Stimulated activated memory B cell treated with anti-CD40 and anti-IgM and Interleukin-4, amounts not matched to agents 10 μg/mL and 1 μg/mL and 100 μg/mL, for 72 hours (primary cell): ENCODE data around the gene MERTK.
"Not testable (repeated sequence)": the region's sequence is repeated elsewhere in the genome, so short reads cannot be mapped to it uniquely, and the experiment has no call there.

Experiments
- ATAC-seq: fragments of 150-1000 bp; cut with Tn5 transposase; 2 replicates; pipeline ENCODE4 v1.10.0; 2021
- H3K27ac Mint-ChIP-seq: one replicate; pipeline ENCODE4 v1.8.0; 2022; ENCODE audit warnings: mild to moderate bottlenecking, mixed read lengths
- H3K27me3 Mint-ChIP-seq: one replicate; pipeline ENCODE4 v1.8.0; 2022; ENCODE audit warnings: mixed read lengths
- H3K36me3 Mint-ChIP-seq: one replicate; pipeline ENCODE4 v1.8.0; 2022; ENCODE audit warnings: mixed read lengths
- H3K4me1 Mint-ChIP-seq: one replicate; pipeline ENCODE4 v1.8.0; 2022; ENCODE audit warnings: mixed read lengths
- H3K4me3 Mint-ChIP-seq: one replicate; pipeline ENCODE4 v1.8.0; 2022; ENCODE audit warnings: mild to moderate bottlenecking, moderate library complexity, mixed read lengths
- H3K9me3 Mint-ChIP-seq: one replicate; pipeline ENCODE4 v1.8.0; 2022; ENCODE audit warnings: mixed read lengths

Gene MERTK

GRCh38 chr2:111948832-111949231, 50.4 kb downstream of the MERTK start:
- Mint-ChIP-seq H3K36me3 (no peaks in the 10 kb centered on the region), H3K9me3 (peaks cover 3% of the 10 kb centered on the region), H3K27me3 (peaks cover 5% of the 10 kb centered on the region), H3K27ac (no peak overlapping the region), H3K4me1 (no peaks in the 10 kb centered on the region), H3K4me3 (no peak overlapping the region)
- no peak for ATAC-seq

DNA sequence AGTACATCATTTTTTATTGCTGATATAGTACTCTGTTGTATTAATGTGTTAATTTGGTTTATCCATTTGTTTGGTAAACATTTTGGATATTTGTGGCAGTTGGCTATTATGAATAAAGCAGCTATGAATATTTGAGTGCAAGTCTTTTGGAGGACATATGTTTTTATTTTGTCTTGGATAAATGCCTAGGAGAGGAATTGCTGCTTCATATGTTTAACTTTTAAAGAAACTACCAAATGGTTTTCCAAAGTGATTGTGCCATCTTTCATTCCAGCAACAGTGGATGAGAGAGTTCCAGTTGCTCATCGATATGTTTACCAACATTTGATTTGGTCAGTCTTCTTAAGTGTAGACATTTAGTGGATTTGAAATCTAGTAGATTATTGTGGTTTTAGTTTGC, 51.8 kb downstream of the MERTK start:
- Mint-ChIP-seq H3K27ac (no peak overlapping the region), H3K4me3 (no peak overlapping the region), H3K36me3 (no peaks in the 10 kb centered on the region), H3K9me3 (peaks cover 3% of the 10 kb centered on the region), H3K4me1 (no peaks in the 10 kb centered on the region), H3K27me3 (peaks cover 13% of the 10 kb centered on the region)
- ATAC-seq, result no peak

DNA sequence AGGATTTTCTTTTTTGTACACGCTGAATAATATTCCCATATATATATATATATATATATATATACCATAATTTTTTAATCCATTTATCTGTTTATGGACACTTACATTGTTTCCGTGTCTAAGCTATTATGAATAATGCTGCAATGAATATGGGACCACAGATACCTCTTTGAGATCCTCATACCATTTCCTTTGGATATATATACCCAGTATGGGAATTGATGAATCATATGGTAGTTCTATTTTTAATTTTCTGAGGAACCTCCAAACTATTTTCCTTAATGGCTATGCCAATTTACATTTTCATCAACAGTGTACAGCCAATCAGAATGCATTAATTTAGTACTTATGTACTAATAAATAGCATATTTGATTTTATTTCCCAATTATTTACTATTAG, 53.1 kb downstream of the MERTK start:
- Mint-ChIP-seq H3K4me1 (no peaks in the 10 kb centered on the region), H3K27me3 (peaks cover 13% of the 10 kb centered on the region), H3K36me3 (no peaks in the 10 kb centered on the region), H3K4me3 (no peak overlapping the region), H3K9me3 (peaks cover 3% of the 10 kb centered on the region), H3K27ac (no peak overlapping the region)
- ATAC-seq, result no peak

- no peaks in the 10 kb centered on the region for H3K4me1 Mint-ChIP-seq
- H3K4me3 Mint-ChIP-seq, result no peak overlapping the region
- peaks cover 3% of the 10 kb centered on the region for H3K9me3 Mint-ChIP-seq
- ATAC-seq, result no peak
- H3K27me3 Mint-ChIP-seq, result peaks cover 24% of the 10 kb centered on the region
- H3K27ac Mint-ChIP-seq, result no peak overlapping the region
- no peaks in the 10 kb centered on the region for H3K36me3 Mint-ChIP-seq
Measured at GRCh38 chr2:111952871-111953452, 54.6 kb downstream of the MERTK start.

- no peak overlapping the region for H3K4me3 Mint-ChIP-seq
- peaks cover 33% of the 10 kb centered on the region for H3K27me3 Mint-ChIP-seq
- no peaks in the 10 kb centered on the region for H3K9me3 Mint-ChIP-seq
- no peak for ATAC-seq
- no peaks in the 10 kb centered on the region for H3K36me3 Mint-ChIP-seq
- no peaks in the 10 kb centered on the region for H3K4me1 Mint-ChIP-seq
- H3K27ac Mint-ChIP-seq, result no peak overlapping the region
Measured at GRCh38 chr2:111954602-111955332, 56.4 kb downstream of the MERTK start.

DNA sequence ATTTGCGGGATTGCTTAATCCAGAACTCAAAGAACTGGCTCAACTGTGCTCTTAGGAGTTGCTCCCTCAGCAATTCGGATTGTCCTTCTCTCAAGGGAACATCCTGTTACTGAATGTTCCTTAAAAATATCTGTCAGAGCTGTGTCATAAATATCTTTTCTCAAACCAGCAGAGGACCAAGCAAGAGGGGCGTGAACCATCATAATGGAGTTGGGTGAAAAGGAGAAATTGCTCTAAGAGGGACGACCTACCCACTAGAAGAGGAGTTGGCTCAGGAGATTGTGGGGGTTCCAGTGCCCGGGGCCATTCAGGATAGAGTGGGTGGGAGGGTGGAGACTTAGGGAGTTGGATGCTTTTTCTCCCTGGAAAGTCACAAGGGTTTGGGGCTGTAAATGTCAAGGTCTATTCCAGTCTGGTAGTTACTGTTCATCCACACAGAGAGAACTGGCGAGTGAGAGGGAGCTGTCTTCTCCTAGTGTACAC, 59.5 kb downstream of the MERTK start:
- ATAC-seq, result no peak
- Mint-ChIP-seq H3K4me1 (no peaks in the 10 kb centered on the region), H3K4me3 (no peak overlapping the region), H3K36me3 (no peaks in the 10 kb centered on the region), H3K9me3 (no peaks in the 10 kb centered on the region), H3K27ac (no peak overlapping the region), H3K27me3 (peaks cover 33% of the 10 kb centered on the region)

DNA sequence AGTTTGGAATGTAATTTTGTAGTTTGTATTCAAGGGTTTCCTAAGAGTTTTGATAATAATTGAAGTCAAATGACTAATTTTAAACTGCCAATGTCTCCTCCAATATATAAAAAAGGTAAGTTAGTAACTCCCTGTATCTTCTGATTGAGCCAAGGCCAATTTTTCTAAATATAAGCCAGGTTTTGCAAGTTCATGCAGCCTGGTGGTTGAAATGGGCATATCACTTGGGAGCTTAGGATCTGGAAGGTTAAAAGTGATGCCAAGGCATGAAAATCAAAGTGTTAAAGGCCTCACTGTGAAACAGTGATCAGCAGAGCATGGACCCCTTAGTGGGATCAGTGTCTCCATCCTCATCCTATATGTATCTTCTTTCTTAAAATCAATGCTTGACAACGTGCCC, 60.5 kb downstream of the MERTK start:
- no peaks in the 10 kb centered on the region for H3K4me1 Mint-ChIP-seq
- no peak for ATAC-seq
- no peak overlapping the region for H3K4me3 Mint-ChIP-seq
- H3K27ac Mint-ChIP-seq, result no peak overlapping the region
- peaks cover 28% of the 10 kb centered on the region for H3K27me3 Mint-ChIP-seq
- H3K9me3 Mint-ChIP-seq, result no peaks in the 10 kb centered on the region
- no peaks in the 10 kb centered on the region for H3K36me3 Mint-ChIP-seq

- peaks cover 20% of the 10 kb centered on the region for H3K27me3 Mint-ChIP-seq
- ATAC-seq, result no peak
- H3K4me3 Mint-ChIP-seq, result no peak overlapping the region
- H3K9me3 Mint-ChIP-seq, result no peaks in the 10 kb centered on the region
- H3K27ac Mint-ChIP-seq, result no peak overlapping the region
- H3K4me1 Mint-ChIP-seq, result no peaks in the 10 kb centered on the region
- no peaks in the 10 kb centered on the region for H3K36me3 Mint-ChIP-seq
Measured at GRCh38 chr2:111961663-111962062, 63.3 kb downstream of the MERTK start.

- H3K9me3 Mint-ChIP-seq, H3K27ac Mint-ChIP-seq, ATAC-seq, H3K27me3 Mint-ChIP-seq, H3K36me3 Mint-ChIP-seq, H3K4me3 Mint-ChIP-seq, H3K4me1 Mint-ChIP-seq: not testable (repeated sequence)
Measured at GRCh38 chr2:111963086-111963485, 64.7 kb downstream of the MERTK start.

DNA sequence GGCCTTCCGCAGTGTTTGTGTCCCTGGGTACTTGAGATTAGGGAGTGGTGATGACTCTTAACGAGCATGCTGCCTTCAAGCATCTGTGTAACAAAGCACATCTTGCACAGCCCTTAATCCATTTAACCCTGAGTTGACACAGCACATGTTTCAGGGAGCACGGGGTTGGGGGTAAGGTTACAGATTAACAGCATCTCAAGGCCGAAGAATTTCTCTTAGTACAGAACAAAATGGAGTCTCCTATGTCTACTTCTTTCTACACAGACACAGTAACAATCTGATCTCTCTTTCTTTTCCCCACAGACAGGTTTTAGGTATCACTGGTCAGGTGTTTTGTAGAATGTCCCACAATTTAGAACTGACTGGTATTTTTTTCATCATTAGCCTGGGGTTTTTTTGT, 65.1 kb downstream of the MERTK start:
- not testable (repeated sequence) for ATAC-seq, H3K27me3 Mint-ChIP-seq, H3K4me1 Mint-ChIP-seq, H3K36me3 Mint-ChIP-seq, H3K27ac Mint-ChIP-seq, H3K9me3 Mint-ChIP-seq, H3K4me3 Mint-ChIP-seq

DNA sequence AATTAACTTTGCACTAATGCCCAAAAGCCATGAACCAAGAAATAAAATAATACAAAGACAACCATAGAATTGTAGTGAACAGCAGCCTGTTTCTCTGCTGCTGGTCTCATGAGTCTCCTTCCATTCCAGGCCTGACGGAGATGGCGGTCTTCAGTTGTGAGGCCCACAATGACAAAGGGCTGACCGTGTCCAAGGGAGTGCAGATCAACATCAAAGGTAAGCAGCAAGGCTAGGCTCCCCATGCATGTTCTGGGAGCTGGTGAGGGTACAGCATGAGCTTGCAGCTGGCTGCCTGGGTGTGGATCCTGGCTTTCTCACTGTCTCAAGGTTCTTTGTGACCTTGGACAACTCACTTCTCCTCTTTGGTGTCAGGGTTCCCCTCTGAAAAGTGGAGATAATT, 66.7 kb downstream of the MERTK start:
- no peaks in the 10 kb centered on the region for H3K27me3 Mint-ChIP-seq
- no peak overlapping the region for H3K4me3 Mint-ChIP-seq
- H3K9me3 Mint-ChIP-seq, result no peaks in the 10 kb centered on the region
- H3K36me3 Mint-ChIP-seq, result no peaks in the 10 kb centered on the region
- H3K4me1 Mint-ChIP-seq, result no peaks in the 10 kb centered on the region
- ATAC-seq, result no peak
- H3K27ac Mint-ChIP-seq, result no peak overlapping the region

DNA sequence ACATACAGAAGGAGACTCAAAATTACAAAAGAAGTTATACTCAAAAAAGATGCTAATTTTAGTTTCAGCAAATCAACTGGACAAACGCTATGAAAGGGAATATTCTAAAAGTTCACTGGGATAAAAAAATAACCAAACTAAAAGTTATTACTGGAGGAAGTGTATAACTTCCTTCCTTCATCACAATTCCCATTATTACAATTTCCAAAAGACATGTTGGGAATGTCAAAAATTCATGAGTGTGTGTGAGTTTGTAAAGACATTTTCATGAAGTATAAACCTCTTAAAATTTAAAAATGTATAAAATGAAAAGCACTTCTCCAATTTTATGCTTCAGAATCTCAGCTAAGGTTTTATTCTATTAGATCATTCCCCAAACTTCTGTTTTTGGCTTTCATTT, 67.8 kb downstream of the MERTK start:
- H3K9me3 Mint-ChIP-seq, result no peaks in the 10 kb centered on the region
- no peaks in the 10 kb centered on the region for H3K4me1 Mint-ChIP-seq
- ATAC-seq, result no peak
- H3K4me3 Mint-ChIP-seq, result no peak overlapping the region
- no peaks in the 10 kb centered on the region for H3K36me3 Mint-ChIP-seq
- H3K27me3 Mint-ChIP-seq, result peaks cover 2% of the 10 kb centered on the region
- no peak overlapping the region for H3K27ac Mint-ChIP-seq

DNA sequence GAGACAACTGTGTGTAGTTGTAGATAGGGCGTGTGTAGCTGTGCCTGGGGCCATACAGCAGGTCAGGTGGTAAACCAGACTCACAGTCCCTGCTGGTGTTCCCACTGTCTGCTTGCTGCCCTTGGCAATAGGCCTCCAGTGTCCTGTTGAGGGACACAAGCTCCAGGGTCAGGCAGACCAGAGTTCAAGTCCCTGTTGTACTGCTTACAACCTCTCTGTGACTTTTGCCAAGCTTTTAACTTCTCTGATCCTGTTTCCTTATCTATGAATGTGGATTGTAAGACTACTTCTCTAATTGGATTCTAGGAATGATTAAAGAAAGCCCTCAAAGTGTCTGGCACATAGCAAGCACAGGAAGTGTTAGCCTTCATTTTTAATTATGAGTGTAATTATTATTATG, 68.6 kb downstream of the MERTK start:
- Mint-ChIP-seq H3K27ac (no peak overlapping the region), H3K27me3 (peaks cover 10% of the 10 kb centered on the region), H3K36me3 (no peaks in the 10 kb centered on the region), H3K4me3 (no peak overlapping the region), H3K4me1 (no peaks in the 10 kb centered on the region), H3K9me3 (no peaks in the 10 kb centered on the region)
- no peak for ATAC-seq

DNA sequence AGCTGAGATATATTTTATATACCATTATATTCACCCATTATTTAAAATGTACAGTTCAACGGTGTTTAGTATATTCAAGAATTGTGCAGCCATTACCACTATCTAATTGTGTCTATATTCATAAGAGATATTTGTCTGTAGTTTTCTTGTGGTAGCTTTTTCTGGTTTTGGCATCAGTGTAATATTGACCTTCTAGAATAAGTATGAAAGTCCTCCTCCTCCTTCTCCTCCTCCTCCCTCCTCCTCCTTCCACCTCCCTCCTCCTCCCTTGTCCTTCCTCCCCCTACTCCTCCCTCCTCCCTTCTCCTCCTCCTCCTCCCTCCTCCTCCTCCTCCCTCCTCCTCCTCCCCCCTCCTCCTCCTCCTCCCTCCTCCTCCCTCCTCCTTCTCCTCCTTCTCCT, 72.0 kb downstream of the MERTK start:
- Mint-ChIP-seq H3K27me3 (peaks cover 24% of the 10 kb centered on the region), H3K4me1 (peaks cover 5% of the 10 kb centered on the region), H3K9me3 (no peaks in the 10 kb centered on the region)

GRCh38 chr2:111972955-111973565, 74.7 kb downstream of the MERTK start:
- Mint-ChIP-seq H3K4me3 (no peak overlapping the region), H3K4me1 (peaks cover 5% of the 10 kb centered on the region), H3K27me3 (peaks cover 24% of the 10 kb centered on the region), H3K36me3 (no peaks in the 10 kb centered on the region), H3K9me3 (peaks cover 14% of the 10 kb centered on the region), H3K27ac (no peak overlapping the region)
- ATAC-seq, result peak; percentile 43

More for the DNA sequence above, 72.0 kb downstream of the MERTK start:
- no peak overlapping the region for H3K4me3 Mint-ChIP-seq
- no peak for ATAC-seq
- H3K27ac Mint-ChIP-seq, result no peak overlapping the region
- no peaks in the 10 kb centered on the region for H3K36me3 Mint-ChIP-seq

DNA sequence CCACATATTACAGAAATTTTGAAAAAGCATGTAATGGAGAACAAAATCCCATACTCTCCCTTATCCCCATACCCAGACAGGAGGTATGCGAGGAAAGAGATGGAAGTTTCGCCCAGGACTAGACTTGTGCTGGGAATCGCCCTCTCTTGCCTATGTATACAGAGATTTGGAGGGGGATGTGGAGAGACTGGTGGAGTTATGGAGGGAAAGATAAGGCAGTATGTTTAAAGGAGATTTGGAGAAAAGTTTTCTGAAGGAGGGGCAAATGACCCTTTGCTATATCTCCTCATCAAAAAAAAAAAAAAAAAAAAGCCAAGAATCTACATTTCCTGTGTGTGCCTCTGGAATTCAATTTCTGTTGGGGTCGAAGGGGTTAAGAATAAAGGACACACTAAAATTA, 75.3 kb downstream of the MERTK start:
- Mint-ChIP-seq H3K4me1 (peaks cover 5% of the 10 kb centered on the region), H3K9me3 (peaks cover 14% of the 10 kb centered on the region), H3K27ac (no peak overlapping the region), H3K36me3 (no peaks in the 10 kb centered on the region), H3K4me3 (no peak overlapping the region), H3K27me3 (peaks cover 24% of the 10 kb centered on the region)
- no peak for ATAC-seq
